ENCODE data around the gene LSM3. TPM values are rescaled to one million over a fixed set of nuclear protein-coding genes. Genes with fewer than 3 reads are reported as not detected.

The LSM3 gene
- total RNA-seq = 10 to 100 TPM; 15.5 to 24.5 (median 19.5) TPM

DNA sequence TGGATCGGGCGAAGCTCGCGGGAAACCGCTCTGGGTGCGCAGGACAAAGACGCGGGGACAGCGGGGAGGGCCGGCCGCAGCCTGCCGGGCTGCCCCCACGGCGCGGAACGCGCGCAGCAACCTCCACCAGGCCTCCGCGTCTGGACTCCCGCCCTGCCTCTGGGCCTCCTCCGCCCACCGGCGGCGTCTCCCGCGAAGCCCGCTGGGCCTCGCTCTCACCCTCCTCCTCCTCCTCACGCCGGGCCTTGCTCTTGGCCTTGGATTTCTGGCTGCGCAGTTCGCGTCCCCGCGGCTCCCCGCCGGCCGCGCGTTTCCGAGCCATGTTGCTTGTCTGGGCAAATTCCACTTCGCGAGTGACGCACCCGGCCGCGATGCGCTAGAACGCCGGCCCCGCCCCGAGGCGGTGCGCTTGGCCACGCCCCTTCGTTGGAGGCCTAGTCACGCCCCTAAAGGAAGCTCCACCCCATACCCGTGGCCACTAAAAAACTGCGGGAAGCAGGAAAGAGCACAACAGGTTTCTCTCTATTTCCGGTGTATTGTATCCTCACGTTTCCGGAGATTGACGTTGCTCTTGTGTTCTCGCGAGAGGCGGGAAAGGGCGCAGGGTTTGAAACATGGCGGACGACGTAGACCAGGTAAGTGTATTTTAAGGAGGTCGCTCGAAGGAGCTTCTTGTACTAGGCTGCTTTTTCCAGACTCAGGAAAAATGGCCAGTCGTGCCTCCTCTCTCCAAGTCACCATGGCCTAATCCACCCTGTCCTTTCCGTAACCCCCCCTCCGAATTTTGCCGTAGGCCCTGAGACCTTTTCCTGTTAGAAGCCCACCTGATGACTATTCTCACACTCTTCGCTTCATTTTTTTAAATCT lies at the start of gene LSM3, which contains the start of gene XPC:
TSS of gene LSM3 (plus strand) at position 571 of the 867 bp plus-strand sequence. CDS start at position 615, 44 bp downstream.
TSS of gene XPC (minus strand) at position 355 of the 867 bp plus-strand sequence. CDS start at position 322, 33 bp downstream.
- peaks cover 9 to 20% of the 10 kb centered on the region in 2 donors for H3K4me1 ChIP-seq (replicated peaks in 1 of 2)
- in situ Hi-C loops (cut with MboI; ENCODE audit: low pct_unique_long_range_greater_than_20kb in 2 of 9, low sequenced_read_pairs in 9 of 9, unreplicated experiment in 9 of 9) = no loop called here
- ATAC-seq (replicated peaks in 6 of 8) = peak; percentile 90 to 97 (median 95)
- H3K27ac ChIP-seq = peak within 1 kb of the TSS; percentile 88 to 93
- H3K4me3 ChIP-seq = peak within 1 kb of the TSS; percentile 57 to 79 (median 70)
- WGBS, 10 experiments = 0 to 2% (median 0%) methylated on average over 1 to 28 of the region's 78 CpGs; no CpG with 5 or more reads in 1 of the 10 experiments

GRCh38 chr3:14129296-14129695 lies 49.3 kb upstream of the LSM3 start:
- Histone ChIP-seq H3K4me1 (replicated peaks in 1 of 2) (peaks cover 4 to 9% of the 10 kb centered on the region in 2 donors), H3K4me3 (no peak overlapping the region), H3K27ac (no peak overlapping the region)
- in situ Hi-C loops (cut with MboI; ENCODE audit: low pct_unique_long_range_greater_than_20kb in 2 of 9, low sequenced_read_pairs in 9 of 9, unreplicated experiment in 9 of 9) = no loop called here
- ATAC-seq (replicated peaks in 6 of 8) = no peak
- 88 to 100% (median 98%) methylated on average over 2 to 6 of the region's 6 CpGs; no CpG with 5 or more reads in 1 of the 10 experiments for WGBS, 10 experiments

DNA sequence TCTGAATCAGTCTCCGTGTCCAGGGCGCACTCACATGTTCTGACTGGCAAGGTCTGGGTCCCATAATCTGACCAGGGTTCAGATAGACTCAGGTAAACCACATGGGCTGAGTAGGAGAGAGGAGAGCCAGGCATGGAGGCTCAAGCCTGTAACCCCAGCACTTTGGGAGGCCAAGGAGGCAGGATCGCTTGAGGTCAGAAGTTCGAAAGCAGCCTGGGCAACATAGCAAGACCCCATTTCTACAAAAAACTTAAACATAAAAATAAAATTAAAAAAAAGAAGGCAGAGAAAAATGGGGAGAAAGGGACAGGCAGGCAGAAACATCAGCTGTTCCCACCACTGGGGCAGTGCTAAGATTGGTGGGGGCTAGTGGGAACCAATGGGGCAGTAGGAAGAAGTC lies 48.4 kb upstream of the LSM3 start:
- H3K27ac ChIP-seq = no peak overlapping the region
- H3K4me3 ChIP-seq = no peak overlapping the region
- ATAC-seq (replicated peaks in 6 of 8) = no peak
- WGBS, 10 experiments = 91 to 100% (median 100%) methylated on average over 1 to 4 of the region's 4 CpGs
- in situ Hi-C loops (cut with MboI; ENCODE audit: low pct_unique_long_range_greater_than_20kb in 2 of 9, low sequenced_read_pairs in 9 of 9, unreplicated experiment in 9 of 9) = no loop called here
- peaks cover 4 to 9% of the 10 kb centered on the region in 2 donors for H3K4me1 ChIP-seq (replicated peaks in 1 of 2)

GRCh38 chr3:14130707-14131106 lies 47.9 kb upstream of the LSM3 start:
- ATAC-seq (replicated peaks in 6 of 8) = no peak

GRCh38 chr3:14131134-14131533 lies 47.5 kb upstream of the LSM3 start:
- no peak for ATAC-seq (replicated peaks in 6 of 8)
- peaks cover 4 to 6% of the 10 kb centered on the region in 2 donors for H3K4me1 ChIP-seq (replicated peaks in 1 of 2)
- H3K27ac ChIP-seq = no peak overlapping the region
- 0 to 100% (median 94%) methylated on average over 1 to 3 of the region's 5 CpGs; no CpG with 5 or more reads in 3 of the 10 experiments for WGBS, 10 experiments
- in situ Hi-C loops (cut with MboI; ENCODE audit: low pct_unique_long_range_greater_than_20kb in 2 of 9, low sequenced_read_pairs in 9 of 9, unreplicated experiment in 9 of 9) = no loop called here
- H3K4me3 ChIP-seq = no peak overlapping the region

More at GRCh38 chr3:14130707-14131106, 47.9 kb upstream of the LSM3 start:
- Histone ChIP-seq H3K4me3 (no peak overlapping the region), H3K4me1 (replicated peaks in 1 of 2) (peaks cover 4 to 9% of the 10 kb centered on the region in 2 donors), H3K27ac (no peak overlapping the region)
- WGBS, 10 experiments = 90 to 100% (median 98%) methylated on average over 1 to 9 of the region's 12 CpGs; no CpG with 5 or more reads in 6 of the 10 experiments
- in situ Hi-C loops (cut with MboI; ENCODE audit: low pct_unique_long_range_greater_than_20kb in 2 of 9, low sequenced_read_pairs in 9 of 9, unreplicated experiment in 9 of 9) = no loop called here

- H3K4me1 ChIP-seq (replicated peaks in 1 of 2) = no peaks in the 10 kb centered on the region
- H3K4me3 ChIP-seq = no peak overlapping the region
- H3K27ac ChIP-seq = no peak overlapping the region
- in situ Hi-C loops (cut with MboI; ENCODE audit: low pct_unique_long_range_greater_than_20kb in 2 of 9, low sequenced_read_pairs in 9 of 9, unreplicated experiment in 9 of 9) = no loop called here
- ATAC-seq (replicated peaks in 6 of 8) = no peak
- 100% methylated on average over 1 to 3 of the region's 8 CpGs; no CpG with 5 or more reads in 5 of the 10 experiments for WGBS, 10 experiments
Measured at GRCh38 chr3:14132120-14132519, 46.5 kb upstream of the LSM3 start.

GRCh38 chr3:14132689-14133088 lies 45.9 kb upstream of the LSM3 start:
- WGBS, 10 experiments = 100% methylated on average over 2 of the region's 6 CpGs; no CpG with 5 or more reads in 9 of the 10 experiments
- H3K4me1 ChIP-seq (replicated peaks in 1 of 2) = no peaks in the 10 kb centered on the region
- H3K27ac ChIP-seq = no peak overlapping the region
- no peak for ATAC-seq (replicated peaks in 6 of 8)
- in situ Hi-C loops (cut with MboI; ENCODE audit: low pct_unique_long_range_greater_than_20kb in 2 of 9, low sequenced_read_pairs in 9 of 9, unreplicated experiment in 9 of 9) = no loop called here
- no peak overlapping the region for H3K4me3 ChIP-seq

GRCh38 chr3:14133188-14133800 lies 45.3 kb upstream of the LSM3 start:
- Histone ChIP-seq H3K4me1 (replicated peaks in 1 of 2) (no peaks in the 10 kb centered on the region), H3K27ac (no peak overlapping the region), H3K4me3 (no peak overlapping the region)
- ATAC-seq (replicated peaks in 6 of 8) = peak in 3 of 8 experiments; percentile 14 to 32 (median 17)
- in situ Hi-C loops (cut with MboI; ENCODE audit: low pct_unique_long_range_greater_than_20kb in 2 of 9, low sequenced_read_pairs in 9 of 9, unreplicated experiment in 9 of 9) = no loop called here
- WGBS, 10 experiments = 60 to 100% (median 83%) methylated on average over 2 to 3 of the region's 10 CpGs; no CpG with 5 or more reads in 5 of the 10 experiments

DNA sequence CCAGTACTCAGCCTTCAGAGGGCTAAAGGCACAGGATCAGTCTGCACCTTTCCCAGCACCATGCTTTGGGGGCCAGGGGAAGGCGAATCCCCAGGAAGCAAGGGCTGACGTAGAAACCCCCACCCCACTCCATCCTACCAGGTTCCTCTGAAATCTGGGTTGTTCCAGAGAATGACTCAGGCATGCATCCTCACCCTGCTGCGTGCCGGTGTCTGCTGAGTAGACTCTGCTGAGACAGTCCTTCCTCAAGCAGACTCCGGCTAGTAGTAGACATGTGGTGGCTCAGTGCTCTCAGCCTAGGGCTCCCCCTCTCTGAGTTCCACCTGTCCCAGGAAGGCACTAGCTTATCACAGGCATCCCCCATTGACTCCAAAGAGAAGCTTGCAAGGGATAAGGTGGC lies 44.7 kb upstream of the LSM3 start:
- no peak overlapping the region for H3K27ac ChIP-seq
- in situ Hi-C loops (cut with MboI; ENCODE audit: low pct_unique_long_range_greater_than_20kb in 2 of 9, low sequenced_read_pairs in 9 of 9, unreplicated experiment in 9 of 9) = no loop called here
- 100% methylated on average over 1 to 2 of the region's 5 CpGs; no CpG with 5 or more reads in 8 of the 10 experiments for WGBS, 10 experiments
- H3K4me3 ChIP-seq = no peak overlapping the region
- no peak for ATAC-seq (replicated peaks in 6 of 8)
- no peaks in the 10 kb centered on the region for H3K4me1 ChIP-seq (replicated peaks in 1 of 2)

DNA sequence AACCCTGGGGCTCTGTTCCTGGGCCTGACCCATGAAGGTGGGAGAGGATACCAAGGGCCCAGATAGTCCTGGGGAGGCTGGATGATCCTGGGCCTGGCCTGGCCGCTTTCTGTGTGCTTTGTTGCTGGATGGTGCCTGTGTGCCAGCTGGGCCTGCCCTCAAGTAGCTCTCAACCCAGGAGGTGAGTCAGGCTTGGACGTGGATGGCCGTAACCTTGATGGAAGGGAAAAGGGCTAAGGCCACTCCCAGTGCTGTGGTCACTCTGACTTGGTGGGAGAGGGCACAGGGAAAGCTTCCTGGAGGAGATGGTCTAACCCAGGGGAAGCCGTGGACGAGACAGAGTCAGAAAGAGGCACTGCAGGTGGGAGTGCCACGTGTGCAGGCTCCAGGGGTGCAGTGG lies 44.3 kb upstream of the LSM3 start:
- H3K4me3 ChIP-seq = no peak overlapping the region
- WGBS, 10 experiments = 80 to 93% methylated on average over 2 to 4 of the region's 6 CpGs; no CpG with 5 or more reads in 8 of the 10 experiments
- in situ Hi-C loops (cut with MboI; ENCODE audit: low pct_unique_long_range_greater_than_20kb in 2 of 9, low sequenced_read_pairs in 9 of 9, unreplicated experiment in 9 of 9) = no loop called here
- no peaks in the 10 kb centered on the region for H3K4me1 ChIP-seq (replicated peaks in 1 of 2)
- no peak for ATAC-seq (replicated peaks in 6 of 8)
- H3K27ac ChIP-seq = no peak overlapping the region

GRCh38 chr3:14135581-14135980 lies 43.0 kb upstream of the LSM3 start:
- no peaks in the 10 kb centered on the region for H3K4me1 ChIP-seq (replicated peaks in 1 of 2)
- ATAC-seq (replicated peaks in 6 of 8) = no peak
- 70 to 100% (median 90%) methylated on average over 2 to 6 of the region's 11 CpGs; no CpG with 5 or more reads in 5 of the 10 experiments for WGBS, 10 experiments
- H3K27ac ChIP-seq = no peak overlapping the region
- in situ Hi-C loops (cut with MboI; ENCODE audit: low pct_unique_long_range_greater_than_20kb in 2 of 9, low sequenced_read_pairs in 9 of 9, unreplicated experiment in 9 of 9) = no loop called here
- H3K4me3 ChIP-seq = no peak overlapping the region

DNA sequence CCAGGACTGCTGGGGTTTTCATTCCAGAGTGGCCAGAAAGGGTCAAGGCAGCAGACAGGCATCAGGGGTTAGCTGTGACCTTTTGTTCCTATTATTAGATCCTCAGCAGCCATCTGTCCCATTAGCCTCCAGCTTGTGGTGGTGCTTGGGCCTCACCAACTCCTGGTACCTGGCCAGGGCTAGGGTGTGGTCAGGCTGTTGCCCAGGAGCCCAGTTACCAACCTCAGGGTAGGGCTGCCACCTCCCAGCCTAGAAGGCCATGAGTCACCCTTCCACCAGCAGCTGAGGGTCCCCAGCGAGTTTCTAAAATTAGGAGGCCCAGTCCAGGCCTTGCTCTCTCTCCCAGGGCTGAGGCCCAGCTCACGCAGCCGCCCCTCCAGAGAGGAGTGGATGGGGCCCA lies 41.6 kb upstream of the LSM3 start:
- Histone ChIP-seq H3K27ac (no peak overlapping the region), H3K4me3 (no peak overlapping the region), H3K4me1 (replicated peaks in 1 of 2) (no peaks in the 10 kb centered on the region)
- peak in 2 of 8 experiments; percentile 10 to 13 for ATAC-seq (replicated peaks in 6 of 8)
- in situ Hi-C loops (cut with MboI; ENCODE audit: low pct_unique_long_range_greater_than_20kb in 2 of 9, low sequenced_read_pairs in 9 of 9, unreplicated experiment in 9 of 9) = no loop called here
- WGBS, 10 experiments = no CpG with 5 or more reads among the region's 3 CpGs

GRCh38 chr3:14137445-14137844 lies 41.2 kb upstream of the LSM3 start:
- in situ Hi-C loops (cut with MboI; ENCODE audit: low pct_unique_long_range_greater_than_20kb in 2 of 9, low sequenced_read_pairs in 9 of 9, unreplicated experiment in 9 of 9) = no loop called here
- Histone ChIP-seq H3K4me3 (no peak overlapping the region), H3K27ac (no peak overlapping the region), H3K4me1 (replicated peaks in 1 of 2) (no peaks in the 10 kb centered on the region)
- whole genome bisulfite sequencing, 10 experiments = 71 to 100% methylated on average over 2 of the region's 3 CpGs; no CpG with 5 or more reads in 8 of the 10 experiments
- ATAC-seq (replicated peaks in 6 of 8) = no peak
